Transverse colon (tissue), 4 donors: Measurements from ENCODE around the gene LAMA2. TPM values are rescaled to one million over a fixed set of nuclear protein-coding genes. Genes with fewer than 3 reads are reported as not detected.
A peak's percentile ranks its signal among the peaks of the same experiment; 100 is the strongest.

Experiments used
- DNase-seq: peaks from one replicate; pipeline ENCODE4 v3.0.0-alpha.2; 2019
- H3K27ac ChIP-seq, 4 donors: fragments of 200-600 bp; sonication (generic); 2 replicates each; pipeline ENCODE4 v1.5.1; 2016 to 2018; ENCODE audit warnings: inconsistent platforms in 4 of 4
- H3K27me3 ChIP-seq: fragments of 200-600 bp; sonication (generic); 2 replicates; pipeline ENCODE4 v1.5.1; 2017; ENCODE audit warnings: inconsistent platforms
- H3K36me3 ChIP-seq, 4 donors: fragments of 200-600 bp; sonication (generic); 2 replicates each; pipeline ENCODE4 v1.5.1; 2017 to 2019; ENCODE audit warnings: inconsistent platforms in 4 of 4
- H3K4me1 ChIP-seq, 4 donors: fragments of 200-600 bp; sonication (generic); 2 replicates each; pipeline ENCODE4 v1.5.1; 2017 to 2020; ENCODE audit warnings: inconsistent platforms in 4 of 4
- H3K4me3 ChIP-seq, 4 donors: fragments of 200-600 bp; sonication (generic); 1 replicate in 1 of 4; 2 replicates in 3 of 4; pipeline versions ENCODE4 v1.5.1 to v1.6.1; 2017 to 2019; ENCODE audit warnings: inconsistent platforms in 4 of 4
- H3K9me3 ChIP-seq, 2 donors: fragments of 200-600 bp; sonication (generic); 2 replicates each; pipeline ENCODE4 v1.5.1; 2017 to 2019; ENCODE audit warnings: inconsistent platforms in 2 of 2
- EP300 ChIP-seq: sonication (generic); formaldehyde crosslinking; IDR thresholded peaks from one replicate; pipeline ENCODE4 v1.6.1; 2017; ENCODE audit warnings: antibody characterized with exemption, low read depth
- POLR2A ChIP-seq: fragments of 450-650 bp; IDR thresholded peaks from one replicate; pipeline ENCODE4 v1.6.1; 2016; ENCODE audit warnings: antibody characterized with exemption, mild to moderate bottlenecking, moderate library complexity
- POLR2AphosphoS5 ChIP-seq, 3 donors: sonication (generic); formaldehyde crosslinking; IDR thresholded peaks; one replicate each; pipeline ENCODE4 v1.6.1; 2016; ENCODE audit warnings: antibody characterized with exemption in 3 of 3
- WGBS, 2 donors: methylation state at CpG; one replicate each; pipeline ENCODE4 v1.1.5; 2018; ENCODE audit warnings: low coverage in 1 of 2; 5-methylcytosine and 5-hydroxymethylcytosine counted together
- in situ Hi-C, 4 donors: fragments of 200-750 bp; cut with MboI; loops; one replicate each; pipeline versions ENCODE4 v1.15.0 to v1.15.1; 2017; ENCODE audit warnings: low sequenced_read_pairs in 3 of 4, low pct_ligation_motif_present in 1 of 4, low pct_unique_long_range_greater_than_20kb in 1 of 4
- intact Hi-C: fragments of 100-400 bp; cut with DNase I; formaldehyde crosslinking; loops from one replicate; pipeline ENCODE4 v1.15.1; 2023; ENCODE audit warnings: low total_unique reads
- total RNA-seq, 4 donors: library from RNA; depleted of rRNA; stranded (reverse); fragments of >200 nt; gene quantifications; one replicate each; pipeline ENCODE4 v1.1.0, GENCODE V29; 2016
- TF ChIP-seq, protein P1 (sequence below), 5 experiments: fragments of 200-600 bp in 3 of 5; fragments of 450-650 bp in 2 of 5; sonication (generic) in 3 of 5; IDR thresholded peaks; 1 replicate in 2 of 5; 2 replicates in 3 of 5; pipeline ENCODE4 v1.5.1; 2016 to 2017; ENCODE audit warnings: antibody characterized with exemption in 5 of 5, inconsistent platforms in 3 of 5, mild to moderate bottlenecking in 2 of 5, moderate library complexity in 1 of 5

Gene LAMA2
- total RNA-seq, 4 donors from 2014 or later, result 12.3 to 43.0 (median 32.1) TPM

GRCh38 chr6:129350278-129350677, 467.3 kb downstream of the LAMA2 start:
- peak in 1 of 3 donors; percentile 16 for TF ChIP-seq POLR2AphosphoS5 (IDR thresholded peaks at IDR 0.05)
- TF ChIP-seq, protein P1, sequence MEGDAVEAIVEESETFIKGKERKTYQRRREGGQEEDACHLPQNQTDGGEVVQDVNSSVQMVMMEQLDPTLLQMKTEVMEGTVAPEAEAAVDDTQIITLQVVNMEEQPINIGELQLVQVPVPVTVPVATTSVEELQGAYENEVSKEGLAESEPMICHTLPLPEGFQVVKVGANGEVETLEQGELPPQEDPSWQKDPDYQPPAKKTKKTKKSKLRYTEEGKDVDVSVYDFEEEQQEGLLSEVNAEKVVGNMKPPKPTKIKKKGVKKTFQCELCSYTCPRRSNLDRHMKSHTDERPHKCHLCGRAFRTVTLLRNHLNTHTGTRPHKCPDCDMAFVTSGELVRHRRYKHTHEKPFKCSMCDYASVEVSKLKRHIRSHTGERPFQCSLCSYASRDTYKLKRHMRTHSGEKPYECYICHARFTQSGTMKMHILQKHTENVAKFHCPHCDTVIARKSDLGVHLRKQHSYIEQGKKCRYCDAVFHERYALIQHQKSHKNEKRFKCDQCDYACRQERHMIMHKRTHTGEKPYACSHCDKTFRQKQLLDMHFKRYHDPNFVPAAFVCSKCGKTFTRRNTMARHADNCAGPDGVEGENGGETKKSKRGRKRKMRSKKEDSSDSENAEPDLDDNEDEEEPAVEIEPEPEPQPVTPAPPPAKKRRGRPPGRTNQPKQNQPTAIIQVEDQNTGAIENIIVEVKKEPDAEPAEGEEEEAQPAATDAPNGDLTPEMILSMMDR (IDR thresholded peaks at IDR 0.05), result no peak
- no peaks in the 10 kb centered on the region for H3K27me3 ChIP-seq
- WGBS, 2 donors, result 63% methylated on average over 2 of the region's 2 CpGs; no CpG with 5 or more reads in 1 of the 2 donors
- no peaks in the 10 kb centered on the region for H3K9me3 ChIP-seq
- peaks cover 0 to 8% (median 0%) of the 10 kb centered on the region in 4 donors for H3K4me1 ChIP-seq
- peak; percentile 37 for DNase-seq
- in situ Hi-C loops, result loop anchor here in 1 of 4 donors (25.0 kb wide), 1 partner anchor 613 kb away; no protein-coding TSS in a partner anchor
- no peak overlapping the region for H3K27ac ChIP-seq
- H3K36me3 ChIP-seq, result no peaks in the 10 kb centered on the region
- H3K4me3 ChIP-seq, result no peak overlapping the region
- intact Hi-C loops, result no loop called here

GRCh38 chr6:129351807-129352206, 468.9 kb downstream of the LAMA2 start:
- no peak for DNase-seq
- no peaks in the 10 kb centered on the region for H3K27me3 ChIP-seq
- no peak overlapping the region for H3K4me3 ChIP-seq
- TF ChIP-seq POLR2AphosphoS5 (IDR thresholded peaks at IDR 0.05), result no peak
- no peak for TF ChIP-seq POLR2A
- no peak for TF ChIP-seq EP300
- TF ChIP-seq, protein P1 (IDR thresholded peaks at IDR 0.05), result no peak
- H3K9me3 ChIP-seq, result no peaks in the 10 kb centered on the region
- H3K4me1 ChIP-seq, result peaks cover 0 to 14% (median 0%) of the 10 kb centered on the region in 4 donors
- in situ Hi-C loops (loop anchor here in 1 of 4 donors (25.0 kb wide), 1 partner anchor 615 kb away; no protein-coding TSS in a partner anchor), intact Hi-C loops (no loop called here)
- no peaks in the 10 kb centered on the region for H3K36me3 ChIP-seq
- 23 to 38% methylated on average over 1 of the region's 1 CpG for WGBS, 2 donors
- H3K27ac ChIP-seq, result no peak overlapping the region

GRCh38 chr6:129353067-129353466, 470.1 kb downstream of the LAMA2 start:
- 75 to 80% methylated on average over 9 of the region's 9 CpGs for whole genome bisulfite sequencing, 2 donors
- in situ Hi-C loops, result loop anchor here in 1 of 4 donors (25.0 kb wide), 1 partner anchor 616 kb away; no protein-coding TSS in a partner anchor
- H3K27me3 ChIP-seq, result no peaks in the 10 kb centered on the region

GRCh38 chr6:129356129-129356528, 473.2 kb downstream of the LAMA2 start:
- intact Hi-C loops (no loop called here), in situ Hi-C loops (loop anchor here in 1 of 4 donors (25.0 kb wide), 1 partner anchor 619 kb away; no protein-coding TSS in a partner anchor)
- DNase-seq, result no peak
- WGBS, 2 donors, result 47 to 53% methylated on average over 2 of the region's 2 CpGs
- no peak for TF ChIP-seq POLR2AphosphoS5 (IDR thresholded peaks at IDR 0.05)
- TF ChIP-seq, protein P1 (IDR thresholded peaks at IDR 0.05), result no peak
- TF ChIP-seq POLR2A, result no peak
- TF ChIP-seq EP300, result no peak
- peaks cover 5 to 40% (median 22%) of the 10 kb centered on the region in 4 donors for H3K4me1 ChIP-seq
- no peak overlapping the region for H3K27ac ChIP-seq
- no peaks in the 10 kb centered on the region for H3K36me3 ChIP-seq
- H3K4me3 ChIP-seq, result no peak overlapping the region
- no peaks in the 10 kb centered on the region for H3K9me3 ChIP-seq
- no peaks in the 10 kb centered on the region for H3K27me3 ChIP-seq

More at GRCh38 chr6:129353067-129353466, 470.1 kb downstream of the LAMA2 start:
- intact Hi-C loops, result no loop called here
- DNase-seq, result peak; percentile 14
- no peak for TF ChIP-seq EP300
- no peak for TF ChIP-seq POLR2A
- no peak for TF ChIP-seq POLR2AphosphoS5 (IDR thresholded peaks at IDR 0.05)
- TF ChIP-seq, protein P1 (IDR thresholded peaks at IDR 0.05), result no peak
- Histone ChIP-seq H3K9me3 (no peaks in the 10 kb centered on the region), H3K36me3 (no peaks in the 10 kb centered on the region), H3K4me3 (no peak overlapping the region), H3K27ac (no peak overlapping the region), H3K4me1 (peaks cover 0 to 19% (median 4%) of the 10 kb centered on the region in 4 donors)
